ENCODE data around the gene DDX41.

DDX41 gene

DNA sequence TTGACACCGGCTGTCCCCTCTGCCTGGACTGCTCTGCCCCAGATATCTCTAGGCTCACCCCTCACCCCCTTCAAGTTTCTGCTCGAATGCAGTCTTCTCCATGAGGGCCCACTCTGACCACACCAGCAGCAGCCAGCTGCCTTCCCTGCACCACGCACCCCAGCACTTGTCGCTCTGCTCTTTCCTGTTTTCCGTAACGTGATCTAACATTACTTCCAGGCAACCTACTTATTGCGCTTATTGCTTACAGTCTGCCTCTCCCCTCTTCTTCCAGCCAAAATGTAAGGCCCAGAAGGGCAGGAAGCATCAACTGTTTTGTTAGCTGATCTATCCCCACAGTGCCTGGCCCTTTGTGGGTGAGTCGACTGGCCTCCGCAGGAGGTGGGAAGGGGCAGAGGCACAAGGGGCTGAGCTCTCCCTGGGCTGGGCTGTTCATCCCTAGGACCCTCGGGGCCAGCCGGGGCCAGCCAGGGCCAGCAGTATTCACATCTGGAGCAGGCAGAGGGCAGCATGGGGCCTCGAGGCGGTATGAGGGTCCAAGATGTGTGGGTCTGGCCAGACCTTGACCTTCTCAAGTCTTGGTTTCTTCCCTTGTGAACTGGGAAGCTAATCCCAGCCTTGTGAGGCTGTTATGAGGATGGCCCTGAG is 31.7 kb downstream of the DDX41 start:
- DNase-seq, result no peak

DNA sequence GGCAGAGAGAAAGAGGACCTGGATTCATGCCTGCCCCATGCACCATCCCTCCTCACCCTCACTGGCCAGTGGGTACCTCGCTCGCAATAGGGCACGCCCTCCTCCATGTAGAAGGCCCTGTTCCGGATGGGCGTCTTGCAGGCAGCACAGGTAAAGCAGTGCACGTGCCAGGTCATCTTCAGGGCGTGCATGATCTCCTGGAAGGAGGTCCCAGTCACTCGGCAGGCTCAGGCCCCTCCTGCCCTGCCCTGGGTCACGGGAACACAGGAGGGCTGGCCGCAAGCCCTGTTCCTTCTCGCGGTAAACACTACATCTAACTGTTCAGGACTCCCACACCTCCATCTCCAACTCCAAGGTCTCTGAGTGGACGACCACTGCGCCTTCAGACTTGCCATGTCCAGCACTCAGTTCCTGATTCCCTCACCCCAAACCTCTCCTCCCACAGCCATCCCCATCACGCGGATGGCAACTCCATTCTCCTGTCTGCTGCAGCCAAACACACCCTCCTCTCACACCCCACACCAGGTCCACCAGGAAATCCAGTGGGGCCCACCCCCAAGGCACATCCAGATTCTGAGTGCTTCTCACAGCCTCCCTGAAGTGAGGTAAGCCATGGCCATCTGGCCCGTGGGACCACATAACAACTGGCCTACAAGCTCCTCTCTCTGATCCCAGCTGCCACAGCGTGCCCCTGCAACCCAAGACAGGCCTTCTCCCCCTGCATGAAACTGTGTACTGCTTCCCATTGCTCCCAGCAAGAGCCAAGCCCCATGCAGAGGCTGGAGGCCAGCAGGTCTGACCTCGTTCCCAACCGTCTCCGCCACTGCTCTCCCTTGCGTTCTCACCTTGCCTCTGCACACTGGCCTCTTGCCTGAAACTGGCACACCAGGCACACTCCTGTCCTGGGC is 32.5 kb downstream of the DDX41 start:
- no peak for DNase-seq

DNA sequence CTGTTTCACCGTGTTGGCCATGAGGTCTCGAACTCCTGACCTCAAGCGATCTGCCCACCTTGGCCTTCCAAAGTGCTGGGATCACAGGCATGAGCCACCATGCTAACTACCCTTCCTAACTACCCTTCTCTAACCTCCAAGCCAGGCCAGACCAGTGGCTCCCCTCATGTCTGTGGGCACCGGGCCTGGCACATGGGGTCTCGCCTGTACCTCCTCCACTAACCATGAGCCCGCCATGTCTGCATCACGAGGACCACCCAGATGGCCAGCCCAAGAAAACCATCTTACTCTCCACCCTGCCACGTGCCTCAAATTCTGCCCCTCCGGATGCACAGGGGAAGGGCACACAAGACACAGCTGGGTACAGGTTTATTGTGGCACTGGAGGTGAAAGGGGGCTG is 33.7 kb downstream of the DDX41 start:
- DNase-seq, result no peak

DNA sequence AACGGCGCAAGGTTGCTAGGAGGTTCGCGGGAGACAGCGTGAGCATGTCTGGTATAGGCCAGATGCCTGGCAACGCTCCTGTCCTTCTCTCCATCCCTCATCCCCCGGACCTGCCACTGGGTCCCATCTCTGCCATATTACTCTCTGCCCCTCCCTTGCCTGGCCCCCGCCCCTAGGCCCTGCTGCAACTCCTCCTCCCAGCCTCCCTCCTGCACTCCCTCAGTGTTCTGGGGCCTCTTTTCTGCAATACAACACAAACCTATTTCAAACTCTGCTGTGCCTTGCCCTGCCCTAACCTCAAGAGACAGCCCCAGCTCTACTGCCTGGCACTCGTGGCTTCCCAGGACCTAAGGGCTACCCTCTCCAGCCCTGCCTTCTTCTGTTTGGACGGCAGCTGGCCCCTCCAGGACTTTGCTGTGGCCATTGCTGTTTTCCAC is 34.4 kb downstream of the DDX41 start:
- no peak for DNase-seq

- peak in 1 of 58 donors; percentile 23 for DNase-seq
These were observed 37.0 kb downstream of the DDX41 start for GRCh38 chr5:177479774-177480173.

- peak in 10 of 58 donors; percentile 10 to 42 (median 16) for DNase-seq
These were observed 37.8 kb downstream of the DDX41 start for GRCh38 chr5:177478711-177479646.

DNA sequence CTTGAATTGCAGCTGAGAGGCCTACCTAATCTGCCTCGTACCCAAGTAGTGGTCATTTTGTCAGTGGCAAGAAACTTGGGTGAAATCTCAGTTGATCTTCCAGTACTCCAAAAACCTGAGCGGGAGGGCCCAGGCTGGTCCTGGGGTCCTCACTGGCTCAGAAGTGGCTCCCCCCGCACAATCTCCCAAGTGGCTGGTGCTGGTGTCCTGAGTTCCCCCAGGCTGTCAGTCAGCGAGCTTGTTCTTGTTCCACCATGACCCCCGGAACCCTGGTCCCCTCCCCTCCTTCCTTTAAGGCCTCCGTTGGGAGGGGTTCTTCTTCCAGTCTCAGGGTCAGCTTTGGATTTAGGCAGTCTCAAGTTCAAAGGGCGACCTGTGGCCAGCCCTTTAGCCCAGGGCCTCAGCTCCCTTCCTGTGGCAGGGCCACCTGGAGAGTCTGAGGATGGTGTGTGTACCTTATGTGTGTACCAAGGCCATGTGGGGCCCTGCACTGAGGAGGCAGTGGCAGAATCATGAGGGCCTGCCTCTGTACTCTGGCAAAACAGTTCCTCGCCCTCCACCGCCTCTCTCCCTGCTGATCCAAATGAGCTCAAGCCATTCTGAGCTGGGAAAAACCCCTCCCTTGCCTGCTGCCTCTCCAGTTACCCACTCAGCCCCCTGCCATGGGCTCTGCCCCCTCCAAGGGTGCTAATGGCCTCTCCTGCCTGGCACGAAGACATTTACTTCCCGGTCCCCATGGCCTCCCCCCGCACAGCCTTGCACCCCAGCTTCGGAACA is 38.9 kb downstream of the DDX41 start:
- DNase-seq, result no peak

GRCh38 chr5:177476531-177477233 is 40.1 kb downstream of the DDX41 start:
- DNase-seq, result no peak

DNA sequence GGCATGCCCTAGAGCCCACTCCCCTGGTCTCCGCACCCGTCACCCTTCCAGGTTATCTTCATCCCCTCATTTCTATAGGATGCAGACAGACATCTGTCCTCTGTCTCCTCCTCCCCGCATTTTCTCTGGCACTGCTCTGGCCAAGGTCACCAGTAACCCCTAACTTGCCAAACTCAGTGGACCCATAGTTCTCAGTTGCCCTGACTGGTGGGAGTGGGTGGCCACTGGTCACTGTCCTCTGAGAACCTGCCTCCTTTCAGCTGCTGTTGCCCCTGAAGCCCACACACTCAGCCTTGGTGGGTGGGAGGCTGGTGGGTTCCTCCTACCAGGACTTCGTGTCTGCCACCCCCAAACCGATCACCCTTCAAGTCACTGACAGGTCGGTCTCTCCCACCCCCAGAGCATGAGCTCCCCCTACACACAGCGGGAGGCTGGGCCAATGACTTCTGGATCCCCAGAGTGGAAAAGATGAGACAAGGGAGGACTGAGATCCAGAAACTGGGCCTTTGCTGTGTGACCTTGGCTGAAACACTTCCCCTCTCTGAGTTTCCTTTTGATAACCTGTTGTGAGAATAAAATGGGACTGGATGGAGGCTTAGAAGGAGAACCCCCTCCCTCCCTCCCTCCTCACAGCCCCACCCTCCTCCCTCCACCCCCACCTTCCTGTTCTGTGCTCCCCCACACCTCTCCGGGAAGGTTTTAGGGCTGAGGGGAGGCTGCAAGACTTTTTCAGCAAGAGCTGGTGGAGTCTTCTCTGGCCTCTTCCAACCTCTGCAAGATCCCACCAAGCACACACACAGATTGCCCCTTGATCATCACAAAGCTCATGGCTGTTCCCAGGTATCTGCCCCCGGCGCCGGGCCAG is 41.0 kb downstream of the DDX41 start:
- DNase-seq, result no peak

DNA sequence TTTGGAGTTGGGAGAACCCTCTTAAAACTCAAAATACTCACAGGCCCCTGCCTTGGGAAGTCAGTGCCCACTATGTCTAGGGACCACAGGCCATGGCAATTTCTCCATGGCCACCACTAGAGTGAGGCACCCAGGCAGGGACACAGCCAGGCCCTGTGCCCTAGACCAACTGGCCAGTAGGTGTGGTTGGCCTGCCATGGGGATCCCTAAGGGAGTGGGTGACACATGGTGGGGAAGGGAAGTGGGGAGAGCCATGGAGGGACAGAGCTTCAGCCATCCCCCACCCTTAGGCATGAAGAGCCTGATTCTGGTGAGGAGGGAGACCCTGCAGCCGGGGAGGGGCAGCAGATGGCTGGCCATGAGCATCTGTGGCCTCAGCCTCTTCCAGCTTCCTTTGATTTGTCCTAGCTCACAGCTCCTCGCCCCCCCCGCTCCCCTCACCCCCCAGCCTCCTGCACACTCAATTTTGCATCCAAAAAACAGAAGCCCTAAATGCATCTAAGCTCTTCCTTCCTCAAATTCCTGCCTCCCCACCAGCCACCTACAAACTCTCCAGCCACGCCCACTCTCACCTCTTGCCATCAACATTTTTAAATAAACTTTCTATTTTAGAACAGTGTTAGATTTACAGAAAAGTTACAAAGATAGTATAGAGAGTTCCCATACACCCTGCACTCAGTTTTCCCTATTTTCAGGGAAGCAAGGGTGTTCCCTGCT is 41.8 kb downstream of the DDX41 start:
- DNase-seq, result no peak

DNA sequence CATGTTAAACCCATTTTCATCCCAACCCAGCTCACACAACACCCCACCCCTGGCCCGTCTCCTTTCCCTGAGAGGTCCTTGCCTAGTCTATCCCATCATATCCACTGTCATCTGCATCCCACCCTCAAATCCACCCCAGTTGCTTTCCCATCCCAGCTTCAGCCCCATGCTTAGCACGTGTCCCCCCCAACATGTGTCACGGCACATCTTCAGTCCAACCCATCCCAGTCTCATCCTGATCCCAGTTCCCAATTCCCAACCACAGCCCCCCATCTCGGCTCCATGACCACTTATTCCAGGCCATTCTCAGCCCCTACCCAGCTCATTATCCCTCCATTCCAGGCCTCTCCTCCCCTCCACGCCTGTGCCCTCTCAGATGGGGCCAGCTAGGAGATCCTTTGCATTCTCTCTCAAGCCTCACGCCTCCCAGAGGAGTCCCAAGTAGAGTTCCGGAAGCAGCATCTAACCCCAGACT is 42.7 kb downstream of the DDX41 start:
- DNase-seq, result no peak

- peak in 21 of 58 donors; percentile 12 to 53 (median 31) for DNase-seq
These were observed 43.2 kb downstream of the DDX41 start, which contains the start of gene DBN1 for GRCh38 chr5:177473443-177474001. TSS of gene DBN1 (minus strand) at chr5:177473634. CDS start at chr5:177473521, 113 bp downstream.

DNA sequence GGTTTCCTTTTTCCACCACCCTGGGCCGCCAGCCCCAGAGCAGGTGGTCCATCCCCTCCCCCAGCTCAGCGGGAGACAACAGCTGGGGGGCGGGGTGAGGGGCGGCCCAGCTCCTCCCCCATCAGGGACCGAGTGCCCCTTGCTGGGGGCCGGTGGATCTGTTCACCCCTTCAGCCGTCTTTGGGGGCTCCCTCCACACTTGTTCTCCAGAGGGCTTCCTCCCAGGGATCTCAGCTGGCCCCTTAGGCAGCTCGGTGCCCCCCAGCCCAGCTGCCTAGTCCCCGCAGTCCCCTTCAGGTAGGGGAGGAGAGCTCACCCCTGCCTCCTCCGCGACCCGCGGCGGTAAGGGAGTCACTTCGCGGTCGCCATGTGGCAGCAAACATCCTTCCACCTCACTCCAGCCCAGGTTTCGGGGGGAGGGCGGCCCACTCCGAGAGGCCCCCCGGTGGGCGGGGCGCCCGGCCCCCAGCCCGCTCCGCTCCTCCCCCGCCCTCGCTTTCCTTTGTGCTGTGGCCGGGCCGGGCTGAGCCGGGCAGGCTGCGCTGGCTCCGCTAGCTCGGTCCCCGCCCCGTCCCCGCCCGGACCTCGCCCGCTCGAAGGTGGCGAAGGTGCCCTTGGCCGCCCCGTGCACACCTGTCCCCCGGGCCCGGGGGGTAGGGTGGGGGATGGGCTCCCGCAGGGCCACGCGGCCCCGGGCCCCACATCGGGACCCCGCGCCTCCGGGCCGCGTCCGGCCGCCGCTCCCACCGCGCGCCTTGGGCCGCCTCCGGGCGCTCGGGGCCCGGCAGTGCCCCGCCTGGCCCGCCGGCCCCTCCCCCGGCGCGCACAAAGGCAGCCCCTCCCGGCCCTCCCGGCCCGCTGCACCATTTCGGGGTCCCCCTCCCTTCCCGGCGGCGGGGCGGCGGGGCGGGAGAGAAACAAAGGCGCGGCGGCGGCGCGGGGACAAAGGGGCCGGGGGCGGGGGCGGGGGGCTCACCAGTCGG is 44.0 kb downstream of the DDX41 start:
- DNase-seq, result no peak

- no peak for DNase-seq
These were observed 45.0 kb downstream of the DDX41 start for GRCh38 chr5:177471610-177472356.

- no peak for DNase-seq
These were observed 45.8 kb downstream of the DDX41 start for GRCh38 chr5:177470759-177471536.

Measured in anterior cingulate cortex (tissue), 58 donors.